NB4 (cell line): ENCODE data around the gene ZNF442.

Experiments used
- CTCF ChIP-seq: IDR thresholded peaks from one replicate; pipeline ENCODE4 v1.5.1; 2012; ENCODE audit warnings: low read depth, low read length
- MAX ChIP-seq: IDR thresholded peaks from 2 replicates; pipeline ENCODE4 v1.6.1; 2011; ENCODE audit warnings: low read depth, low read length
- POLR2A ChIP-seq: IDR thresholded peaks from 2 replicates; pipeline ENCODE4 v1.6.1; 2011; ENCODE audit warnings: mild to moderate bottlenecking; ENCODE audit not compliant: insufficient read length; ENCODE audit errors: extremely low read depth

- no peak for TF ChIP-seq CTCF
- TF ChIP-seq POLR2A, result no peak
- TF ChIP-seq MAX, result no peak
Observed at GRCh38 chr19:12350185-12350889, 15.1 kb downstream of the ZNF442 start.
